HG03039 (cell line): Measurements from ENCODE around the gene KRT37.
"Not testable (repeated sequence)": the region's sequence is repeated elsewhere in the genome, so short reads cannot be mapped to it uniquely, and the experiment has no call there.

Source experiments
- ATAC-seq: cut with Tn5 transposase; IDR thresholded peaks from one replicate; pipeline ENCODE4 v1.9.1; 2021; ENCODE audit warnings: mild to moderate bottlenecking, moderate library complexity; ENCODE audit not compliant: unreplicated experiment

The KRT37 gene

DNA sequence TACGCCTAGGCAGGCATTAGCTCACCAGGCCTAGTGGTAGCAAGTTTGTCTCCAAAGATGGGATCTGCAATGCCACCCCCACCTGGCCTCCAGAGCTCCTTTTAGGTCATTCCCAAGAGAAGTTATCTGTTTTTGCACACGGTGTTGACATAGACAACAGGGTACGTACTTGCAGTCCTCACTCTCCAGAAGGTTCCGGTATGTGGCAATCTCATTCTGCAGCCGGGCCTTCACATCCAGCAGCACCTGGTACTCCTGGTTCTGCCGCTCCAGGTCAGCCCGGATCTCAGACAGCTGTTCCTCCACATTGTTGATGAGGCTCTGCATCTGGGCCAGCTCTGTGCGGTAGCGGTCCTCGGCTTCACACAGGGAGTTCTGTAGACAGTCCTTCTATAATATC, 17.2 kb downstream of the KRT37 start:
- no peak for ATAC-seq

DNA sequence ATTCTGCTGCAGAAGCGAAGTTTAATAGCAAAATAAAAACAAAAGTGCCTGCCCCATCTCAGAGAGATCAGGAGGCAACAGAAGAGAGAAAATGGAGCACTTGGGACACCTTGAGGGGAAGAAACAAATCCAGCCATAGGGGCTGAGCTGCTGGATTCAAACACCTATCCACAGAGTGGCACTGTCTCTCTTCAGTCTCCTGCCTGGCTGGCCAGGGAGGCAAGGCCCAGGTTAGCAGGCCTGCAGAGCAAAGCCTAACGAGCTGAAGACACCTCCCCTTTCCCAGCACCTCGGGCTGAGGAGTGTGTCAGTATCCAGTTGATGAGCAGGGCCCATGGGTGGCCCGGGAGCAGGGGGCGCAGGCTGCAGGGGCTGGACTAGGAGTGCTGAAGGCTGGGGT, 18.2 kb downstream of the KRT37 start:
- ATAC-seq = no peak

DNA sequence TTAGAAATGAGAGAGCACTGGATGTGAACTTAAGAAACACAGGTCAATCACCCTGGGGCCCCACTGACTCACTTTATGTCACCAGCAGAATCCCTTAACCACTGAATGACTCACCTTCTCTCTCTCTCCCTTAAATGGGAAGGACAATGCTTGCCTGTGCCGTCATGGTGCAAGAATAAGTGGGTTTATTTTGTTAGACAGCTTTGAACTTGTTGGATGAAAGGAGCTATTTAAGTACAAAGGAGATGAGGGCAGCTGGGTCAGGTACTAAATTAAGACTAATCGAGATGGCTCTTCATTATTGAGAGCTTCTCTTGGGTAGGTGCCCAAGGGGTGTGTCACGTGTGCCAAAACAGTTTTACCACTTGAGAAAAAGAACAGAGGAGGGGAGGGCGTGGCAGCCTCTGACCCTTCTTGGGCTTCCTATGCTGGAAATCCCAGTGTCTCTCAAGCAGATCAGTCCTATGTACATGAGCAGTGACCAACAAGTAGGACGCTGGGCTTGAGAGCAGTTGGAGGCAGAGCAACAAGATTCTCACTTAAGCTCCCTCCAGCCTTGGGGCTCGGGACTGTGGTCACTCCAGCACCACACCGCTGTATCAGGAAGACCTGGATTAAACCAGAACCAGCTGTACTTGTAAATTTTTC, 20.2 kb downstream of the KRT37 start:
- no peak for ATAC-seq

DNA sequence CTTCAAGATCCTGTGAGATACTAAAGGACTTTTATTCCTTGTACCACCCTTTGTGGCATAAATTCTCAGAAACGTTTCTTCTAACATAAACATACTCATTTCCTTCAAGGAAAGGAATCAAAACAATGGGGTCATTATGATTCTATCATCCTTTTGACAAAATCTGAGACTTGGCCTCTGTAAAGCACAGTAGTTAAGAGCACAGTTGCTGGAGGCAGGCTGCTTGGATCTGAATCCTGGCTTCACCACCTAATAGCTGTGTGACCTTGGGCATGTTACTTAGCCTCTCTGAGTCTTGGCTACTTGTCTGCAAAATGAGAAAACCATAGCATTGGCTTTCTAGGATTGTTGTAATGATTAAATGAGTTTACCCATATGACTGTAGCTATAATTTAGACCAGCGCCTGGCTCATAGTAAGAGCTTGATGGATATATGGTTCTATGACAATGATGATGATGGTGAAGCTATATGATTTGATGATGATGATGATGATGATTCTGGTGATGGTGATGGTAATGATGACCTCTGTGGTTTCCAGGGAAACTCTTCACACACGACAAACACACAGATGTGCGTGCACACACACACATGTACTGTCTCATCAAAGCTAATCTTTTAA, 20.9 kb downstream of the KRT37 start:
- ATAC-seq = no peak

DNA sequence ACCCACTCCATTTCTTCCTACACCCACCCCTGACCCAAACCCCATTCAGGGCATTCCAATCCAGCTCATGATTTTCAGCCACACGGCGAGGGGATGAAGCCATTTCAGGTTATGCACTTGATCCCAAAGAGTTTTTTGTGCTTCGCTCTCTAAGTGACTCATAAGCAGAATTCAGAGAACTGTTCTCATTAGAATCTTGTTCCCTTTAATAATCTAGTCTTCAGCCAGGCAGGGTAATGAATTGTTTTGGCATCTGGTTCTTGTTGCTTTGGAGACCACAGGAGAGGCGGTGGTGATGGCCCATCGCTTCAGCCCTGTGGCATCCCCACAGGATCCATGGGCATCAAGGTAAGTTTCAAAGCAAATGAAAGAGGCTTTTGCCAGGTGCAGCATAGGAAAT, 22.2 kb downstream of the KRT37 start:
- no peak for ATAC-seq

DNA sequence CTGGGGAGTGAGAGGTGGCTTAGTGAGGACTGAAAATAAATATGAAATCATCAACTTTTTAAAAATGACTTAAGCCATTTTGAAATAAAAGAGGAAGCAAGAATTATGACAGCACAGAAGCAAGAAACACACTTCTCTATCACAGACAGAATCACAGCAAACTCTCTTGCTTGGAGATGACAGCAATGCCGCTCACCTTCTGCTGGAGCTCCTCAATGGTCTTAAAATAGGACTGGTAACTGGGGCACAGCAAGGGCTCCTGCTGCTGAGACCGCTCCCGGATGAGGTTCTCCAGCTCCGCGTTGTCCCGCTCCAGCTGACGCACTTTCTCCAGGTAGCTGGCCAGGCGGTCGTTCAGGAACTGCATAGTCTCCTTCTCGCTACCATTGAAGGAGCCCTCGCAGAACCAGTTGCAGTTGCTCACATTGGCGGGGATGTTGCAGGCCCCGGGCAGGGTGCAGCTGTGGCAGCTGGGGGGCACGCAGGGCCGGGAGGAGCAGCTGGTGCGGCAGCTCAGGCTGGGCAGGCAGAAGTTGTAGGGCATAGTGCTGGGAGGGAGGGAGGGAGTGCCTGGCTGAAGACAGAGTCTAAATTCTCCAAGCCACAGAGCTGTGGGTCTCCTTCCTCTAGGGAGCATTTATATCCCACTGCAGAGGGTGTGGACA, 27.3 kb downstream of the KRT37 start, which contains the start of gene KRT31:
TSS of gene KRT31 (minus strand) at position 613 of the 665 bp plus-strand sequence. CDS start at position 544, 69 bp downstream.
- ATAC-seq = no peak

DNA sequence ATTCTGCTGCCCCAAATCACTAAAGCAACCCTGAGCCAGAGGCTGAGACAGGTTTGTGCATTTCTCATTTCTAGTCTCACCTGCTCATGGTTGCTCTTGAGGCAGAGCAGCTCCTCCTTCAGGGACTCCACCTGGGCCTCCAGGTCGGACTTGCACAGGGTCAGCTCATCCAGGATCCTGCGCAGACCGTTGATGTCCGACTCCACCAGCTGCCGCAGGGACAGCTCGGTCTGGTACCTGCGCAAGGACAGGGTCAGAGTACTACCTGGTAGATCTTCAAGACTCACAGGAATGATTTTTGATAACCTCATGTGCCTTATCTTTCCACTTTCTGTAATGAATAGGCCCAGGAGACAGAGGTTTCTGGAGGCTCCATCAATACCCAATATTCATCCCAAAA, 28.0 kb downstream of the KRT37 start:
- no peak for ATAC-seq

DNA sequence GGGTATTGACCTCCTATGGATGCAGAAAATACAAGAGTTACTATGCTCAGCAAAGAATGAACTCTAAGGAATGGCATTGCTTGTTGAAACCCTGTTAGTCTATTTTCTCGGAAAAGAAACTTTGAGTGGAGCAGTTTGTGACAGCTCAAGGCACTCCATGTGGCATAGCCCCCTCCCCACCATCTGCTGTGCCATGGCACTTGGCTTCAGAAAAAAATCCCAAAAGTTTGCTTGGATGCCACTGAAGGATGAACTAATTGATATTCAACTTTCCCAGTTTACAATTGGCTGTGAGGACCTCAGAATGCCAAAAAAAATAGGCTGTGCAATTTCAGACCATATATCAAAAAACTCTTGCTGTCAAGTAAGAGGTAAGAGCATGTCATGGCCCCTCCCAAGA, 28.8 kb downstream of the KRT37 start:
- ATAC-seq = no peak

DNA sequence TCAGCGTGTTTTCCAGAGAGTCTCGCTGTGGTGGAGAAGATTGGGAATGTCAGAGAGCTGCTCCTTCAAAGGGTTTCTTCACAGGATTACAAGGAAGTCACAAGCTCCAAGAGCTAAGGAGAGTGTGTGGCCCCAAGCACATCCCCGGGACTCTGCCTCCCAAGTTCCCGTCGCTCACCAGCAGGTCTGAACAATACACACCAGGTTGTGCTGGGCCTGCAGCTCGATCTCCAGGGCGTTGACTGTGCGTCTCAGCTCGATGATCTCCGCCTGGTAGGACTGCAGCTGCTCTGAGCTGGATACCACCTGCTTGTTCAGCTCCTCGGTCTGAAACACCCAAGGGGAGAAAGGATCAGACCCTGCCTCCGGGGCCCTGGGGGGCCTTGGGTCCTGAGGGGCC, 29.3 kb downstream of the KRT37 start:
- ATAC-seq = not testable (repeated sequence)

DNA sequence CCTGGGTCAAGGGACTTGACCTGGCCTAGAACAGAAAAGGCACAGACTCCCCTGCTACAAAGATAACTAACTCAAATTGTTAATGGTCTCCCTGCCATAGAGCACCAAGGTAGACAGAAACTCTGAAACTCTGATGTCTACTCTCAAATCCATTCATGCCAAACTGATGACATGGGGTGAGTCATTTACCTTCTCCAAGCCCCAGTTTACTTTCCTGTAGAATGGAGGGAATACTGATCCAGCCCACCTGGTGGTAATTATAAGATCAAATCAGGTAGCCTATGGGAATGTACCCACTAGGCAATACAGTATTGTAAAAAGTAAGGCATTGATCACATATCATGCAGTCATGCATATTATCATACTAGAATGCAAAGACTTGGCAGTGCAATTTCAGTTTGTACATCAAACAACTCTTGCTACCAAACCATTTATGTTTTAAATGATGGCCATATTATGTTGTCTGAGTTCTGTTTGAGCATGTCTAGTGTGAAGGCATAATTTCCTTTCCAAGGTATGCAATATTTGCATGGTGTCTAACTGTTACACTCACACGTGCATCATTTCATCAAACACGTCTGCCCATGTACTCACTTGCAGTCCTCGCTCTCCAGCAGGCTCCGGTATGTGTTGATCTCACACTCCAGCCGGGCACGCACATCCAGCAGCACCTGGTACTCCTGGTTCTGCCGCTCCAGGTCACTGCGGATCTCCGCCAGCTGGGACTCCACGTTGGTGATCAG, 30.0 kb downstream of the KRT37 start:
- ATAC-seq = no peak

DNA sequence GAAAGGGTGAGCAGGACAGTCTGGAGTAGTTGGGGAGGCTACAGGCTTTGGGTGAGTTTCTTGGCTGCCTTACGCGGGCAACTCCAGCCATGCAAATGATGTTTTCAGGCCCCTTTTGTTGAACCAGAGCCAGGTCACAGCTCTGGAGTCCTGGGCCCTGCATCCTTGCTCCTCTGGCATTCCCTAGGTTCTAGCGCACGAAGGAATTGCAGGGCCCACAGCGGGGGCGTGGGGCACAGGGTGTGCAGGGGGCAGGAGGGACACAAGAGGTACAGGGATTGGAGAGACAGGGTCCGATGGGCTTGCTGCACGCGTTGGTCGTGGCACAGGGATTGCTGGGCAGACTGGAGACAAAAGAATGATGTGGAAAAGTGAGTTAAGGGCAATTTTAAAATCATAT, 30.6 kb downstream of the KRT37 start:
- ATAC-seq = no peak

DNA sequence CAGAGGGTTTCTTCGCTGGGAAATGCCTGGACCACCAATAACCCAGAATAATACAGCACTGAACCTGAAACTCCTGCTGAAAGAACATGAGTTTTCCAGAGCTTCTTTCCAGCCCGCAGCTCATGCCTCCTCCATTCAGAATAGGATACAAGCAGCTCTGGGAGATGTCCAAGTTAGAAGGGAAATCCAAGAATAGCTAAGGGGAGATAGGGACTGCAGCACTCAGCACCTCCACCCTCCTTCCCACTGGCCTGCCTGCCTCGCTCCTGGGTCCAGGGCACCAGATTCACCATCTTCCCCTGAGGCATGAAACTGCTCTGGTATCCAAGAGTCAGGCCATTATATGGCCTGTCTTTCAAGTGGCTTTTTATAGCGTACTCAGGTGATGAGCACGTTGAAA, 31.1 kb downstream of the KRT37 start:
- no peak for ATAC-seq

DNA sequence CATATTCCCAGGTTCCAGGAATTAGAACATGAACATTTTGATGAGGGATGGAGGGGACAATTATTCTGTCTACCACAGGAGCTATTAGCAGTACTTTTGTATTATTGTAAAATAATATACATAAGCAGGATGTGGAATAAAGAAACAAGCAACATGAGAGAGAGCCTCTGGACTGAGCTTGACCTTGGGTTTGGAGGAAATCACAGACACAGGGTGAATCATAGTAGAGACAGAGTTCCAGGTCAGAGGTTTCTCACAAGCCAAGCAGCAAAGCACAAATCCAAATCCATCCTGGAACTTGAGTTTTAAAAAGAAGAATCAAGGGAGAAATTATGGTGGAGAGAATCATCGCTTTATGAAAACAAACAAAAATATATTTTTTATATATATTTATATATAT, 32.1 kb downstream of the KRT37 start:
- ATAC-seq = no peak

DNA sequence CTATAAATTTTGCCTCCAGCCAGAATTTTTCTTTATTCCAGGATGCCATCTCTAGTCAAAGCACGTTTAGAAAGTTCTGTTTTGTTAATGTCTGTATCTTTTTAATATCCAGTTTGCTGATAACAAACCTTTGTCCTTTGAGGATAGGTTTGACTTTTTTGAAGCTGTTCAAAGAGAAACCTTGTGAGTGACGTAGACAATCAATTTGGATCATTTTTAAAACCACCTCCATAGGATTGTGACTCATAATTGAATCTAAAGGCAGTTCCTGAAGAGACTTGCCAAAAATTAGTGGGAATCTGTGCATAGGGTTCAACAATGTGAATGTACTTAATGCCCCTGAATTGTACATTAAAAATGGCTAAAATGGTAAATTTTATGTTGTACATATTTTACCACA, 32.9 kb downstream of the KRT37 start:
- ATAC-seq = no peak

DNA sequence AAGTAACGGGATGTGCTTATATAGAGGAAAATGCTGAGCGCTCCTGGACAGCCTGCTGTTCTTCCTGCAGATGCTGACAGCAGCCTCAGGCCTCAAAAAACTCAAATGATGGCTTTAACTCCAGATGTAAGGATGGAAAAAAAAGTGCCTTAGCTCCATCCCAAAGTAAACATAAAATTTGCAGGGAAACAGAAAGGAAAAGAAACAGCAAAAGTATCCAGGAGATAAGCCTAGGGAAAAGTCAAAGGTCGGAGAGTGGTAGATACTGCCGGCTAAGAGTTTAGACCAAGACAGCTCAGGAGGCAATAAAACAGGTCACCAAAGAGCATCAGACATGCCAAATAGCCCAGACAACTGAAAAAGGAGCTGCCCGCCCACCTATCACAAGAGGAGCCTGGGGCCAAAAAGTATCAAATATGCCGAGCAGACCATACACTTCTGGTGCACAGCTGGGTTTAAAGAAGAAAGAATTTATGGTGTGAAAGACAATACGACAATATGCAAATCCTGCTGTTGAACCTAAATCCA, 33.9 kb downstream of the KRT37 start:
- no peak for ATAC-seq

DNA sequence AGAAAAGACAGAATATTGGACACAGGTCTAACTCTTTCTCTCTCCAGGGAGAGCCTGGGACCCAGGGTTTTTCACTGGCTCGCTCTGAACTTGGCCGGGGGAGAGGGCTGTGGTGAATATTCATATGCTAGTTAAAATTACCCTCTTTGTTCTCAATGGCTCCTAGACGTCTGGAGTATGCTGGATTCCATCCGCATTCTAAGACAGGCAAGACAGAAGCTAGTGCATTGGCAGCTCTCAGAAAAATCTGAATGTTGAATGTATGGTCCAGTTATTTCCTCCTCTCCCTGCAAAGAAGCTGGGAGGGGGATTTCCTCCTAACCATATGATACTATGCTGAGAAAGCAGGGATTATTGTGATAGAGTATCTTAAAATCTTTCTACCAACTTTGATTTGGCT, 36.7 kb downstream of the KRT37 start:
- ATAC-seq = no peak

DNA sequence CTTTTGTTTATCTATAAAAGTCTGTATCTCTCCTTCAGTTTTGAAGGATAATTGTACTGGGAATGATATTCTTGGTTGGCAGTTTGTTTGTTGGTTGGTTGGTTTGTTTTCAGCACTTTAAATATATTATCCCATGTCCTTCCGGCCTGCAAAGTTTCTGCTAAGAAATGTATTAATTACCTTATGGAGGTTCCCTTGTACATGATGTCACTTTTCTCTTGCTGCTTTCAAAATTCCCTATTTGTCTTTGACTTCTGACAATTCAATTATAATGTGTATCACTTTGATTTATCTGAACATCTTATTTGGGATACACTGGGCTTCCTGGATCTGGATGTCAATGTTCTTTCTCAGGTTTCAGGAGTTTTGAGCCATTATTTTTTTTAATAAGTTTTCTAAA, 38.2 kb downstream of the KRT37 start:
- ATAC-seq = no peak

DNA sequence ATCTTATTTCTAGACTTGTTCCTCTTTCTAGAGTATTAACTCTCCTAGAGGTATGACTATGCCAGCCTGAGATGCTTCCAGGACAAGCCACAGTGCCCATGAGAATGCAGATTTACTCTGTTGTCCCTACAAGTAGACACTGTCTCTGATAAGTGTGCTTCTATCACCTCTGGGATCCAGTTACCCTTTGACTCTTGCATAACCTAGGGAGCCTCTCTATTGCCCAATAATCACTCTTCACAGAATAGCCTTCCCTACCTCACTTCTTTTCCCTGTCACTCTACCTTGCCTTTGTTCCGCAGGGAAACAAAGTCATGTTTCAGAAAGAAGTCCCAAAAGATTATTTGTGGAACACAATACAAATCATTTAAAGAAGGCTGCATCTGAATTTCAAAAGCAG, 40.7 kb downstream of the KRT37 start:
- ATAC-seq = no peak

DNA sequence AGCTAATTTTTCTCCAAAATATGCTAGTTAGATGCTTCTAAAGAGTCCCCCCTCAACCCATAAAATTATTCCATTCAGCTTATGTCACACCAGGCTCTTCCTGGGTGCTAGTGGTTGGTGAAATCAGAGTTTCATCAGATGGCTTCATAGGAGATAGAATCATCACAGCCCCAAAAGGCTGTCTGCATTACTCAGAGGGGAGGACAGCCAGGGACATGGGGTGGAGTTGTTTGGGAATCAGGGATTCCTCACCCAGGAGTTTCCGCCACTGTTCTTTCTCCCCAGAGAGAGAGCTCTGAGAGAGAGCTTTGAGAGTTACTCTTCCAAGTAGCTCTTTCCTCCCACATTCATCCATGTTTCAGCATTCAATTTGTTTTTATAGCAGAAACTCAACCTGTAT, 42.0 kb downstream of the KRT37 start:
- no peak for ATAC-seq

DNA sequence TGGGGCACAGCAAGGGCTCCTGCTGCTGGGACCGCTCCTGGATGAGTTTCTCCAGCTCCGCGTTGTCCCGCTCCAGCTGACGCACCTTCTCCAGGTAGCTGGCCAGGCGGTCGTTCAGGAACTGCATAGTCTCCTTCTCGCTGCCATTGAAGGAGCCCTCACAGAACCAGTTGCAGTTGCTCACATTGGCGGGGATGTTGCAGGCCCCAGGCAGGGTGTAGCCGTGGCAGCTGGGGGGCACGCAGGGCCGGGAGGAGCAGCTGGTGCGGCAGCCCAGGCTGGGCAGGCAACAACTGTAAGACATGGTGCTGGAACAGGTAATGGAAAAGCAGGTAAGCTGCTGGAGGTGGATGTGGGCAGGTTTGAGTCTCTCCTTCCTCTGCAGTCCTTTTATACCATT, 42.4 kb downstream of the KRT37 start, which contains the start of gene KRT34:
TSS of gene KRT34 (minus strand) at position 364 of the 400 bp plus-strand sequence. CDS start at position 304, 60 bp downstream.
- not testable (repeated sequence) for ATAC-seq

DNA sequence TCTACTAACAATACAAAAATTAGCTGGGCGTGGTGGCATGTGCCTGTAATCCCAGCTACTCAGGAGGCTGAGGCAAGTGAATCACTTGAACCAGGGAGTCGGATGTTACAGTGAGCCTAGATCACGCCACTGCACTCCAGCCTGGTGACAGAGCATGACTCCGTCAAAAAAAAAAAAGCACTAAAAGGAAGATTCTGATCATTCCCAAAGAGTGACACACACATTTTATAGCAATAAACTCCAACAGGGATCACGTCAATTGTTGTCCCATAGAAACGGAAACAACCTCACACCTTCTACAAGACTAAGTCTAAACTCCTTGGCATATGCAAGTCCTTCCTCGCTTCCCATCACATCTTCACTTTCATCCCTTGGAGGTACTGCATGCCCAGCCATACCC, 44.3 kb downstream of the KRT37 start:
- ATAC-seq = not testable (repeated sequence)
